ENCODE measurements around the gene FAM83E.

DNA sequence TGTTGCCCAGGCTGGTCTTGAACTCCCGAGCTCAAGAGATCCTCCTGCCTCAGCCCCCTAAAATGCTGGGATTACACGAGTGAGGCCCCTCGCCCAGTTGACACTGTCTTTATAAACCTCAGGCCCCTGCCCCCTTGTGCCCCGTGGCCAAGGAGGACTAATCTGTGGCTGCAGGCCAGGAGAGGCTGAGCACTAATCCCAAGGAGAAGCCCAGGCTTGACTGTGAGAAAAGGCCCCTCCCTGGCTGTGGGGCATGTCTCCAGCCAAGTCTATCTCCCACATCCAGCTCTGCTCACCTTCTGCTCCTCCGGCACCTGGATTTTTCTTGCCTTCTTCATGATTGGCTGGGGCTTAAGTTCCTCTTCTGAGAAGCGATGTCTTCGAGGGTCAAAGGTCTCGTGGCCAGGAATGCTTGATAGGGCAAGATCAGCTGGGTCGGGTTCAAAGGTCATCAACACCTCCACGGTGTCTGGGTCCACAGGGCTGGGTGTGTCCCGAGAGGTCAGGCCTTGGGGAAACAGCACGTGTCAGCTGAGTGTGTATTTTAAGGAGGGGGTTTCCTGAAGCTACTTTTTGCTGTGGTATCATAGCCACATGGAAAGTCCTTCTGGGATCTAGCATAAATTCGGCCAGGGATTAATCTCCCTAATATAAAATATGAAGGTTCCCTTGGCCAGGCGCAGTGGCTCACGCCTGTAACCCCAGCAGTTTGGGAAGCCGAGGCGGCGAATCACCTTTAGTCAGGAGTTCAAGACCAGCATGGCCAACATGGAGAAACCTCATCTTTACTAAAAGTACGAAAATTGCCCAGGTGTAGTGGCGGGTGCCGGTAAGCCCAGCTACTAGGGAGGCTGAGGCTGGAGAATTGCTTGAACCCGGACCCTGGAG, 18.5 kb upstream of the FAM83E start:
- TF ChIP-seq SP2 (IDR thresholded peaks at IDR 0.05; ENCODE audit: low read length) (no peak), CTCF (IDR thresholded peaks at IDR 0.05; ENCODE audit: control extremely low read depth in 1 of 3, insufficient read depth in 1 of 3, low read depth in 1 of 3, low read length in 3 of 3) (no peak), POLR2A (IDR thresholded peaks at IDR 0.05; ENCODE audit: control extremely low read depth in 1 of 2, low read depth in 2 of 2, low read length in 2 of 2) (no peak), NRF1 (IDR thresholded peaks at IDR 0.05; ENCODE audit: low read depth, low read length) (no peak), CEBPB (IDR thresholded peaks at IDR 0.05; ENCODE audit: low read depth, low read length) (no peak), JUN (IDR thresholded peaks at IDR 0.05; ENCODE audit: low read depth, low read length) (no peak), EGR1 (IDR thresholded peaks at IDR 0.05; ENCODE audit: borderline replicate concordance, low read depth, low read length) (no peak), CTBP2 (IDR thresholded peaks at IDR 0.05; ENCODE audit: borderline replicate concordance, insufficient read depth, insufficient read length, low read length) (no peak), POLR2AphosphoS5 (IDR thresholded peaks at IDR 0.05; ENCODE audit: low read depth, low read length) (no peak), SIN3A (conservative IDR thresholded peaks at IDR 0.05 in 1 of 2, IDR thresholded peaks at IDR 0.05 in 1 of 2; ENCODE audit: low read depth in 1 of 2, low read length in 2 of 2) (no peak), USF2 (IDR thresholded peaks at IDR 0.05; ENCODE audit: low read length) (no peak), EZH2 (IDR thresholded peaks at IDR 0.05; ENCODE audit: low read depth, low read length, severe bottlenecking) (no peak), SP1 (IDR thresholded peaks at IDR 0.05; ENCODE audit: low read depth, low read length) (no peak), TAF1 (IDR thresholded peaks at IDR 0.05; ENCODE audit: low read depth, low read length) (no peak)
